RWPE2 (cell line): ENCODE data around the gene TSPEAR.
A peak's percentile ranks its signal among the peaks of the same experiment; 100 is the strongest.

Experiments
- ATAC-seq: fragments of 200-7000 bp; cut with Tn5 transposase; 3 replicates; pipeline ENCODE4 v1.9.1; 2021; ENCODE audit warnings: low read depth
- DNase-seq: peaks from one replicate; pipeline ENCODE4 v3.0.0-alpha.2; 2020; ENCODE audit warnings: low spot score
- H3K27ac ChIP-seq: fragments of 450-650 bp; 2 replicates; pipeline ENCODE4 v1.5.1; 2017; ENCODE audit warnings: mild to moderate bottlenecking; ENCODE audit not compliant: poor library complexity, severe bottlenecking
- H3K27me3 ChIP-seq: fragments of 250-450 bp; sonication (Bioruptor Pico); 2 replicates; pipeline ENCODE4 v1.5.1; 2021; ENCODE audit warnings: mild to moderate bottlenecking, moderate library complexity; ENCODE audit not compliant: insufficient read depth, poor library complexity, severe bottlenecking
- H3K36me3 ChIP-seq: fragments of 250-450 bp; sonication (Bioruptor Pico); 2 replicates; pipeline ENCODE4 v1.5.1; 2020; ENCODE audit warnings: low read depth, mild to moderate bottlenecking, moderate library complexity
- H3K4me1 ChIP-seq: fragments of 250-450 bp; sonication (Bioruptor Pico); 2 replicates; pipeline ENCODE4 v1.5.1; 2021; ENCODE audit warnings: mild to moderate bottlenecking, moderate library complexity; ENCODE audit not compliant: insufficient read depth, poor library complexity, severe bottlenecking
- H3K4me3 ChIP-seq: fragments of 250-450 bp; sonication (Bioruptor Pico); 2 replicates; pipeline ENCODE4 v1.5.1; 2021; ENCODE audit warnings: mild to moderate bottlenecking, moderate library complexity; ENCODE audit not compliant: severe bottlenecking
- H3K9me3 ChIP-seq: fragments of 250-450 bp; sonication (Bioruptor Pico); 2 replicates; pipeline ENCODE4 v1.5.1; 2021; ENCODE audit warnings: mild to moderate bottlenecking, moderate library complexity; ENCODE audit not compliant: severe bottlenecking
- TF ChIP-seq, protein P1 (sequence below): fragments of 450-650 bp; IDR thresholded peaks from one replicate; pipeline ENCODE4 v1.5.1; 2017; ENCODE audit warnings: mild to moderate bottlenecking, moderate library complexity; ENCODE audit not compliant: poor library complexity, severe bottlenecking

Gene TSPEAR

DNA sequence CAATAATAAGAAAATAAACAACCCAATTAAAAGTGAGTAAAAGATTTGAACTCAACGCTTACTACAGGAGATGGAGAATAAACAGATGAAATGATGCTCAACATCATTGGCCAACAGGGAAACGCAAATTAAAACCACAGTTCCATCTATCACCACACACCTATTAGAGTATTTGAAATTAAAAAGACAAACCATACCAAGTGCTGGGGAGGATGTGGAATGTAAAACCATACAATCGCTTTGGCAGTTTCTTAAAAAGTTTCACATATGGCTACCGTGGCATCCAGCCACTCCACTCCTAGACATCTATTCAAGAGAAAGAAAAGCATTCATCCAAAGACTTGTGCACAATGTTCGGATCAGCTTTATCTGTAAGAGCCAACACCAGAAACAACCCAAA, 257.3 kb downstream of the TSPEAR start:
- Histone ChIP-seq H3K27me3 (peaks cover 24% of the 10 kb centered on the region), H3K4me3 (no peak overlapping the region), H3K9me3 (no peaks in the 10 kb centered on the region), H3K4me1 (no peaks in the 10 kb centered on the region), H3K27ac (no peak overlapping the region), H3K36me3 (no peaks in the 10 kb centered on the region)
- ATAC-seq, result no peak
- TF ChIP-seq, protein P1, sequence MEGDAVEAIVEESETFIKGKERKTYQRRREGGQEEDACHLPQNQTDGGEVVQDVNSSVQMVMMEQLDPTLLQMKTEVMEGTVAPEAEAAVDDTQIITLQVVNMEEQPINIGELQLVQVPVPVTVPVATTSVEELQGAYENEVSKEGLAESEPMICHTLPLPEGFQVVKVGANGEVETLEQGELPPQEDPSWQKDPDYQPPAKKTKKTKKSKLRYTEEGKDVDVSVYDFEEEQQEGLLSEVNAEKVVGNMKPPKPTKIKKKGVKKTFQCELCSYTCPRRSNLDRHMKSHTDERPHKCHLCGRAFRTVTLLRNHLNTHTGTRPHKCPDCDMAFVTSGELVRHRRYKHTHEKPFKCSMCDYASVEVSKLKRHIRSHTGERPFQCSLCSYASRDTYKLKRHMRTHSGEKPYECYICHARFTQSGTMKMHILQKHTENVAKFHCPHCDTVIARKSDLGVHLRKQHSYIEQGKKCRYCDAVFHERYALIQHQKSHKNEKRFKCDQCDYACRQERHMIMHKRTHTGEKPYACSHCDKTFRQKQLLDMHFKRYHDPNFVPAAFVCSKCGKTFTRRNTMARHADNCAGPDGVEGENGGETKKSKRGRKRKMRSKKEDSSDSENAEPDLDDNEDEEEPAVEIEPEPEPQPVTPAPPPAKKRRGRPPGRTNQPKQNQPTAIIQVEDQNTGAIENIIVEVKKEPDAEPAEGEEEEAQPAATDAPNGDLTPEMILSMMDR, result no peak
- DNase-seq, result no peak

DNA sequence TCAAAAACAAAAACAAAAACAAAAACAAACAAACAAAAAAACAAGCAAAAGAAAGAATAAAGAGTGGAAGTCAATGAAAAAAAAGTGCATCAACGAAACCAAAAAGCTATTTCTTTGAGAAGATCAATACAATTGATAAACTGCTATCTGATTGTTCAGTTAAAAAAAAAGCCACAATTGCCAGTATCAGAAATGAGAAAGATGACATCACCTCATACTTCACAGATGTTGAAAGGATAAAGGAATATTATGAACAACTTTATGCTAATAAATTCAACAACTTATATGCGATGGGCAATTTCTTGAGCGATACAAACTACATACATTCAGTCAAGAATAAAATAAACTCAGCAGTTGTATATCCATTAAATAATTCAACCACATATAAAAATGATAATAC, 258.3 kb downstream of the TSPEAR start:
- no peak overlapping the region for H3K4me3 ChIP-seq
- TF ChIP-seq, protein P1, result no peak
- peaks cover 32% of the 10 kb centered on the region for H3K27me3 ChIP-seq
- ATAC-seq (no peak), DNase-seq (no peak)
- no peaks in the 10 kb centered on the region for H3K36me3 ChIP-seq
- H3K9me3 ChIP-seq, result no peaks in the 10 kb centered on the region
- no peak overlapping the region for H3K27ac ChIP-seq
- H3K4me1 ChIP-seq, result no peaks in the 10 kb centered on the region

DNA sequence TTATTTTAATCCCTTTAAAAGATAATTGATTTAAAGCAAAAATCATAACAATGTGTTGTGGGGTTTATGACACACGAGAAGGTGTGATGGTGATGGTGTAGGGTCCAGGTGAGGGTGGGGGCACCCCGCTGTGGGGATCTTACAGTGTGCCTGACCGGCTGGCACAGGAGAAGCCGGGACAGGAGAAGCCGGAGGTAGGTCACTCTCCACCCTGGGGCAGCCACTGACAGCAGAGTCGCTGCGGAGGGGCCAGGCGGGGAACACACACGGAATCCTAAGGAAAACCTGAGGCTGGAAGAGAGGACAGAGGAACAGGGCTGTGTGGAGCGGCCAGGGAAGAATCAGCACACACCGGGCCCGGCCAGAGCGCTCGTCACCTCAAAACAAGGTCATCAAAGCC, 260.4 kb downstream of the TSPEAR start:
- no peaks in the 10 kb centered on the region for H3K9me3 ChIP-seq
- peaks cover 42% of the 10 kb centered on the region for H3K27me3 ChIP-seq
- TF ChIP-seq, protein P1, result no peak
- no peak for DNase-seq
- no peaks in the 10 kb centered on the region for H3K4me1 ChIP-seq
- H3K27ac ChIP-seq, result no peak overlapping the region
- ATAC-seq, result no peak
- no peaks in the 10 kb centered on the region for H3K36me3 ChIP-seq
- H3K4me3 ChIP-seq, result no peak overlapping the region

- TF ChIP-seq, protein P1, result no peak
- Histone ChIP-seq H3K27ac (no peak overlapping the region), H3K36me3 (no peaks in the 10 kb centered on the region), H3K9me3 (no peaks in the 10 kb centered on the region), H3K4me3 (no peak overlapping the region), H3K4me1 (no peaks in the 10 kb centered on the region), H3K27me3 (peaks cover 42% of the 10 kb centered on the region)
- no peak for ATAC-seq
- no peak for DNase-seq
Observed at GRCh38 chr21:44450402-44450801, 261.0 kb downstream of the TSPEAR start.

DNA sequence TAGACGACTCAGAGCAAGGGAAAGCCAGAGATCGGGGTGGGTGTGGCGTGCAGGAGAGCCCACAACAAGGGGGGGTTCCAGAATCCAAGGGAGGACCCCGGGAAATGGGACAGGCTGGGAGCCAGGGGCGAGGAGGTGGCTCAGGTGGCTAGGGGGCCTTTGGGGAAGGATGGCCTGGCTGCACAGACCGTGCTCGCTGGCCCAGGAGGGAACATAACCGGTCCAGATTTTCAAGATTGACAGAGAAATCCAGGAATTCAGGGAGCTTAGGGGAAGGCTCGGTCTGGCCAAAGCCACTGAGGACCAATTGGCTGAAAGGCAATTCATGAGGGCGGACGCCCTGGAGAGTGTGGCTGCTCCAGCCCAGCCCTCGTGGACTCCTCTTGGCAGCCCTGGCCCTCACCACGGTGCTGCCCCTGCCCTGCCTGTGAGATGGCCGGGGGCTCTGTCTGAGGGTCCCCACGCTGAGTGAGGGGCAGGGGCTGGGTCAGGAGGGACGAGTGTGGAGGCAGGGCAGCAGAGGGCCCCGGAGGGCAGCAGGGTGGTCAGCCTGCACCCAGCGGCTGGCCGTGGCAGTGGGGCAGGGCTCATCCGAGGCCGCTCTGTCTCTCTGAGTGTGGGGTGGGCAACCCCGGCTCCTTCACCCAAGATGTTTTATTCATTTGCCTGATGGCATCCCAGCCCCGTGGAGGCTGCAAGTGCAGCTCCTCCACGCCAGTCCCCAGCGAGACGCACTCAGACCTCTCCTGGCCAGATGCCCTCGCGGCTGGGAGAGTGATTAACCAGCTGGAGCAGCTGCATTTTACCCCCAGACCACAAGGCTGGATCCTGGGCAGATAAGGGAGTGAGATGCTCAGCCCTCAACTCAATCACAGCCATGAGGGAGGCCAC, 261.7 kb downstream of the TSPEAR start:
- TF ChIP-seq, protein P1, result no peak
- Histone ChIP-seq H3K27ac (no peak overlapping the region), H3K36me3 (no peaks in the 10 kb centered on the region), H3K4me3 (no peak overlapping the region), H3K9me3 (no peaks in the 10 kb centered on the region), H3K4me1 (no peaks in the 10 kb centered on the region), H3K27me3 (peaks cover 42% of the 10 kb centered on the region)
- peak; percentile 57 for DNase-seq
- ATAC-seq, result peak; percentile 25; the same call in 1 of the 3 replicates
